GM12878 (cell line): Measurements from ENCODE around the gene BMPR2. TPM values are rescaled to one million over a fixed set of nuclear protein-coding genes. Genes with fewer than 3 reads are reported as not detected.

Experiments
- BACH1 ChIP-seq: fragments of 450-650 bp; IDR thresholded peaks from 2 replicates; pipeline ENCODE4 v1.6.1; 2017; ENCODE audit warnings: mild to moderate bottlenecking, borderline replicate concordance
- BHLHE40 ChIP-seq, 2 experiments: fragments of 450-650 bp in 1 of 2; IDR thresholded peaks; 2 replicates each; pipeline ENCODE4 v1.6.1; 2011 to 2017; ENCODE audit warnings: low read depth in 2 of 2, borderline replicate concordance in 1 of 2, improper control_type of control experiment in 1 of 2, low read length in 1 of 2, mild to moderate bottlenecking in 1 of 2
- DPF2 ChIP-seq: fragments of 450-650 bp; IDR thresholded peaks from 2 replicates; pipeline ENCODE4 v1.6.1; 2017; ENCODE audit warnings: mild to moderate bottlenecking
- EGR1 ChIP-seq, 2 experiments: IDR thresholded peaks; 1 replicate in 1 of 2; 2 replicates in 1 of 2; pipeline ENCODE4 v1.6.1; 2011 to 2012; ENCODE audit warnings: low read depth in 2 of 2, low read length in 2 of 2, borderline replicate concordance in 1 of 2, mild to moderate bottlenecking in 1 of 2, moderate library complexity in 1 of 2
- GATAD2B ChIP-seq: fragments of 450-650 bp; conservative IDR thresholded peaks from 2 replicates; pipeline ENCODE4 v1.6.1; 2017; ENCODE audit warnings: low read depth, mild to moderate bottlenecking, moderate library complexity
- IKZF1 ChIP-seq: fragments of 450-650 bp; conservative IDR thresholded peaks from 2 replicates; pipeline ENCODE4 v1.6.1; 2017; ENCODE audit warnings: antibody characterized with exemption, mild to moderate bottlenecking
- MXI1 ChIP-seq: fragments of 150-350 bp; IDR thresholded peaks from 2 replicates; pipeline ENCODE4 v1.6.1; 2011; ENCODE audit warnings: low read depth, mild to moderate bottlenecking, inconsistent platforms, low read length, improper control_type of control experiment
- NR2F1 ChIP-seq: fragments of 450-650 bp; conservative IDR thresholded peaks from 2 replicates; pipeline ENCODE4 v1.6.1; 2017; ENCODE audit warnings: mild to moderate bottlenecking
- PKNOX1 ChIP-seq: fragments of 450-650 bp; IDR thresholded peaks from 2 replicates; pipeline ENCODE4 v1.6.1; 2016; ENCODE audit warnings: mild to moderate bottlenecking
- PML ChIP-seq: IDR thresholded peaks from 2 replicates; pipeline ENCODE4 v1.6.1; 2012; ENCODE audit warnings: low read length, inconsistent platforms
- PRDM15 ChIP-seq: fragments of 450-650 bp; formaldehyde crosslinking; IDR thresholded peaks from 2 replicates; pipeline ENCODE4 v1.4.0; 2020; ENCODE audit warnings: mild to moderate bottlenecking, moderate library complexity
- RB1 ChIP-seq: fragments of 450-650 bp; formaldehyde crosslinking; IDR thresholded peaks from 2 replicates; pipeline ENCODE4 v1.6.1; 2017; ENCODE audit warnings: mild to moderate bottlenecking, borderline replicate concordance
- RUNX3 ChIP-seq: IDR thresholded peaks from 2 replicates; pipeline ENCODE4 v1.6.1; 2012; ENCODE audit warnings: low read length, inconsistent platforms
- SMC3 ChIP-seq: IDR thresholded peaks from 2 replicates; pipeline ENCODE4 v1.6.1; 2011; ENCODE audit warnings: low read length, improper control_type of control experiment, borderline replicate concordance
- TAF1 ChIP-seq: IDR thresholded peaks from 2 replicates; pipeline ENCODE4 v1.6.1; 2011; ENCODE audit warnings: mild to moderate bottlenecking, low read depth, low read length, borderline replicate concordance
- ZNF217 ChIP-seq: fragments of 450-650 bp; IDR thresholded peaks from 2 replicates; pipeline ENCODE4 v1.6.1; 2017; ENCODE audit warnings: antibody characterized with exemption, mild to moderate bottlenecking
- polyA plus RNA-seq, 11 experiments: library from polyadenylated mRNA; depleted of rRNA in 4 of 11; unstranded in 6 of 11; stranded (reverse) in 5 of 11; fragments of >200 nt; fragmentation: Nextera tagmentation in 4 of 11; fragmentation: Illumina TruSeq in 1 of 11; extraction: Ambion mirVana in 4 of 11; extraction: Trizol in 1 of 11; gene quantifications; 1 replicate in 1 of 11; 2 replicates in 10 of 11; pipeline versions ENCODE4 v1.2.1 to v1.2.3, GENCODE V29; 2011 to 2016; ENCODE audit warnings: inconsistent platforms in 2 of 11, missing spikeins in 2 of 11, low read depth in 1 of 11
- total RNA-seq, 4 experiments: library from RNA; depleted of rRNA in 3 of 4; stranded (reverse); fragments of >200 nt in 3 of 4; fragmentation: Illumina TruSeq in 1 of 4; extraction: Trizol in 1 of 4; gene quantifications; 2 replicates each; pipeline versions ENCODE4 v1.2.1 to v1.2.3, GENCODE V29; 2013 to 2021
- TF ChIP-seq, protein P1 (sequence below): IDR thresholded peaks from 2 replicates; pipeline ENCODE4 v1.6.1; 2011; ENCODE audit warnings: borderline replicate concordance, low read depth, mild to moderate bottlenecking, moderate library complexity, mixed read lengths, low read length; ENCODE audit not compliant: insufficient read depth; ENCODE audit errors: extremely low read length
- TF ChIP-seq, protein P2 (sequence below): fragments of 450-650 bp; IDR thresholded peaks from 2 replicates; pipeline ENCODE4 v1.6.1; 2017; ENCODE audit warnings: mild to moderate bottlenecking, moderate library complexity
- TF ChIP-seq, protein P3 (sequence below): IDR thresholded peaks from 2 replicates; pipeline ENCODE4 v1.6.1; 2012; ENCODE audit warnings: low read depth, low read length, improper control_type of control experiment

The BMPR2 gene
- total and polyA plus RNA-seq, 10 of the 15 experiments (the other 5 are each of a cell fraction or from before 2014, with no cell fraction given) = 2.4 to 33.0 (median 7.1) TPM

- TF ChIP-seq, protein P1, sequence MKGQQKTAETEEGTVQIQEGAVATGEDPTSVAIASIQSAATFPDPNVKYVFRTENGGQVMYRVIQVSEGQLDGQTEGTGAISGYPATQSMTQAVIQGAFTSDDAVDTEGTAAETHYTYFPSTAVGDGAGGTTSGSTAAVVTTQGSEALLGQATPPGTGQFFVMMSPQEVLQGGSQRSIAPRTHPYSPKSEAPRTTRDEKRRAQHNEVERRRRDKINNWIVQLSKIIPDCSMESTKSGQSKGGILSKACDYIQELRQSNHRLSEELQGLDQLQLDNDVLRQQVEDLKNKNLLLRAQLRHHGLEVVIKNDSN = no peak
- TF ChIP-seq BHLHE40 (IDR thresholded peaks at IDR 0.05; ENCODE audit: borderline replicate concordance in 1 of 2, low read depth in 2 of 2, low read length in 1 of 2) = peak; percentile 1 to 46; a peak in 3 of 4 replicates
- 0 out of 2 replicates have a peak, but pooled peaks have one; percentile 23 for TF ChIP-seq BACH1
- no peak for TF ChIP-seq PRDM15 (CRISPR knock-in tag)
- peak; percentile 53; the same call in 1 of the 2 replicates for TF ChIP-seq RB1
- TF ChIP-seq PML = peak; percentile 41; the same call in 1 of the 2 replicates
- TF ChIP-seq, protein P2, sequence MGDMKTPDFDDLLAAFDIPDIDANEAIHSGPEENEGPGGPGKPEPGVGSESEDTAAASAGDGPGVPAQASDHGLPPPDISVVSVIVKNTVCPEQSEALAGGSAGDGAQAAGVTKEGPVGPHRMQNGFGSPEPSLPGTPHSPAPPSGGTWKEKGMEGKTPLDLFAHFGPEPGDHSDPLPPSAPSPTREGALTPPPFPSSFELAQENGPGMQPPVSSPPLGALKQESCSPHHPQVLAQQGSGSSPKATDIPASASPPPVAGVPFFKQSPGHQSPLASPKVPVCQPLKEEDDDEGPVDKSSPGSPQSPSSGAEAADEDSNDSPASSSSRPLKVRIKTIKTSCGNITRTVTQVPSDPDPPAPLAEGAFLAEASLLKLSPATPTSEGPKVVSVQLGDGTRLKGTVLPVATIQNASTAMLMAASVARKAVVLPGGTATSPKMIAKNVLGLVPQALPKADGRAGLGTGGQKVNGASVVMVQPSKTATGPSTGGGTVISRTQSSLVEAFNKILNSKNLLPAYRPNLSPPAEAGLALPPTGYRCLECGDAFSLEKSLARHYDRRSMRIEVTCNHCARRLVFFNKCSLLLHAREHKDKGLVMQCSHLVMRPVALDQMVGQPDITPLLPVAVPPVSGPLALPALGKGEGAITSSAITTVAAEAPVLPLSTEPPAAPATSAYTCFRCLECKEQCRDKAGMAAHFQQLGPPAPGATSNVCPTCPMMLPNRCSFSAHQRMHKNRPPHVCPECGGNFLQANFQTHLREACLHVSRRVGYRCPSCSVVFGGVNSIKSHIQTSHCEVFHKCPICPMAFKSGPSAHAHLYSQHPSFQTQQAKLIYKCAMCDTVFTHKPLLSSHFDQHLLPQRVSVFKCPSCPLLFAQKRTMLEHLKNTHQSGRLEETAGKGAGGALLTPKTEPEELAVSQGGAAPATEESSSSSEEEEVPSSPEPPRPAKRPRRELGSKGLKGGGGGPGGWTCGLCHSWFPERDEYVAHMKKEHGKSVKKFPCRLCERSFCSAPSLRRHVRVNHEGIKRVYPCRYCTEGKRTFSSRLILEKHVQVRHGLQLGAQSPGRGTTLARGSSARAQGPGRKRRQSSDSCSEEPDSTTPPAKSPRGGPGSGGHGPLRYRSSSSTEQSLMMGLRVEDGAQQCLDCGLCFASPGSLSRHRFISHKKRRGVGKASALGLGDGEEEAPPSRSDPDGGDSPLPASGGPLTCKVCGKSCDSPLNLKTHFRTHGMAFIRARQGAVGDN = peak; percentile 60
- TF ChIP-seq RUNX3 = peak; percentile 75
- TF ChIP-seq TAF1 = peak; percentile 23; the same call in 1 of the 2 replicates
- TF ChIP-seq, protein P3, sequence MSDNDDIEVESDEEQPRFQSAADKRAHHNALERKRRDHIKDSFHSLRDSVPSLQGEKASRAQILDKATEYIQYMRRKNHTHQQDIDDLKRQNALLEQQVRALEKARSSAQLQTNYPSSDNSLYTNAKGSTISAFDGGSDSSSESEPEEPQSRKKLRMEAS = peak; percentile 48; the same call in 1 of the 2 replicates
- TF ChIP-seq EGR1 (IDR thresholded peaks at IDR 0.05; ENCODE audit: borderline replicate concordance in 1 of 2, low read depth in 2 of 2, low read length in 2 of 2) = peak in 1 of 2 experiments; percentile 77; a peak in 1 of 3 replicates
- peak; percentile 67 for TF ChIP-seq IKZF1
- 0 out of 2 replicates have a peak, but pooled peaks have one; percentile 11 for TF ChIP-seq NR2F1
- peak; percentile 31; the same call in 1 of the 2 replicates for TF ChIP-seq PKNOX1
- TF ChIP-seq GATAD2B = 0 out of 2 replicates have a peak, but pooled peaks have one; percentile 19
- TF ChIP-seq DPF2 = peak; percentile 72
- no peak for TF ChIP-seq SMC3
- no peak for TF ChIP-seq ZNF217
- TF ChIP-seq MXI1 = peak; percentile 82; the same call in 1 of the 2 replicates
Measured at GRCh38 chr2:202375609-202376408, at the start of gene BMPR2 (continued).
